ENCODE results near the gene SLIT1. TPM values are rescaled to one million over a fixed set of nuclear protein-coding genes. Genes with fewer than 3 reads are reported as not detected.

SLIT1 gene
- total RNA-seq, 2 donors from 2014 or later = 0.14 to 0.35 TPM

GRCh38 chr10:97220355-97220754 is 34.6 kb upstream of the SLIT1 start:
- no peak overlapping the region for H3K27ac ChIP-seq
- no peaks in the 10 kb centered on the region for H3K27me3 ChIP-seq (replicated peaks; ENCODE audit: insufficient read depth)
- H3K4me3 ChIP-seq = no peak overlapping the region
- no peaks in the 10 kb centered on the region for H3K36me3 ChIP-seq
- ATAC-seq (ENCODE audit: insufficient number of reproducible peaks, low FRiP score, low read depth) = no peak
- no peaks in the 10 kb centered on the region for H3K9me3 ChIP-seq
- H3K4me1 ChIP-seq (ENCODE audit: control insufficient read depth in 1 of 2, low read depth in 2 of 2) = no peaks in the 10 kb centered on the region
- no peak for TF ChIP-seq CTCF (IDR thresholded peaks at IDR 0.05)
- DNase-seq (ENCODE audit: low spot score) = no peak

- no peaks in the 10 kb centered on the region for H3K27me3 ChIP-seq (replicated peaks; ENCODE audit: insufficient read depth)
- H3K4me1 ChIP-seq (ENCODE audit: control insufficient read depth in 1 of 2, low read depth in 2 of 2) = no peaks in the 10 kb centered on the region
- H3K4me3 ChIP-seq = no peak overlapping the region
- no peak overlapping the region for H3K27ac ChIP-seq
- no peaks in the 10 kb centered on the region for H3K36me3 ChIP-seq
- ATAC-seq (ENCODE audit: insufficient number of reproducible peaks, low FRiP score, low read depth) (no peak), DNase-seq (ENCODE audit: low spot score) (no peak)
- no peak for TF ChIP-seq CTCF (IDR thresholded peaks at IDR 0.05)
- no peaks in the 10 kb centered on the region for H3K9me3 ChIP-seq
Observed at GRCh38 chr10:97217299-97217698, 31.5 kb upstream of the SLIT1 start.

GRCh38 chr10:97215619-97216260 is 30.0 kb upstream of the SLIT1 start:
- Histone ChIP-seq H3K4me1 (ENCODE audit: control insufficient read depth in 1 of 2, low read depth in 2 of 2) (no peaks in the 10 kb centered on the region), H3K9me3 (no peaks in the 10 kb centered on the region), H3K36me3 (no peaks in the 10 kb centered on the region), H3K4me3 (no peak overlapping the region), H3K27ac (no peak overlapping the region), H3K27me3 (replicated peaks; ENCODE audit: insufficient read depth) (no peaks in the 10 kb centered on the region)
- DNase-seq (ENCODE audit: low spot score) (no peak), ATAC-seq (ENCODE audit: insufficient number of reproducible peaks, low FRiP score, low read depth) (no peak)
- TF ChIP-seq CTCF (IDR thresholded peaks at IDR 0.05) = no peak

GRCh38 chr10:97213431-97213830 is 27.7 kb upstream of the SLIT1 start:
- H3K4me1 ChIP-seq (ENCODE audit: control insufficient read depth in 1 of 2, low read depth in 2 of 2) = no peaks in the 10 kb centered on the region
- no peaks in the 10 kb centered on the region for H3K27me3 ChIP-seq (replicated peaks; ENCODE audit: insufficient read depth)
- H3K36me3 ChIP-seq = no peaks in the 10 kb centered on the region
- DNase-seq (ENCODE audit: low spot score) (no peak), ATAC-seq (ENCODE audit: insufficient number of reproducible peaks, low FRiP score, low read depth) (no peak)
- no peak overlapping the region for H3K27ac ChIP-seq
- H3K9me3 ChIP-seq = no peaks in the 10 kb centered on the region
- no peak overlapping the region for H3K4me3 ChIP-seq
- no peak for TF ChIP-seq CTCF (IDR thresholded peaks at IDR 0.05)

- ATAC-seq (ENCODE audit: insufficient number of reproducible peaks, low FRiP score, low read depth) (no peak), DNase-seq (ENCODE audit: low spot score) (no peak)
- Histone ChIP-seq H3K36me3 (no peaks in the 10 kb centered on the region), H3K4me1 (ENCODE audit: control insufficient read depth in 1 of 2, low read depth in 2 of 2) (no peaks in the 10 kb centered on the region), H3K4me3 (no peak overlapping the region), H3K27me3 (replicated peaks; ENCODE audit: insufficient read depth) (no peaks in the 10 kb centered on the region), H3K27ac (no peak overlapping the region), H3K9me3 (no peaks in the 10 kb centered on the region)
- TF ChIP-seq CTCF (IDR thresholded peaks at IDR 0.05) = no peak
Observed at GRCh38 chr10:97211229-97211628, 25.5 kb upstream of the SLIT1 start.
